Common myeloid progenitor, CD34-positive (primary cell): Measurements from ENCODE around the gene AKR1B1.
"Not testable (repeated sequence)": the region's sequence is repeated elsewhere in the genome, so short reads cannot be mapped to it uniquely, and the experiment has no call there.

Experiments
- CTCF ChIA-PET: fragments of 350-600 bp; sonication (Branson Sonifier 250); formaldehyde crosslinking; loops from one replicate; lab custom pipeline; 2021; ENCODE audit warnings: antibody characterized with exemption; lab: Charles Lee
- POLR2A ChIA-PET: fragments of 350-600 bp; sonication (Branson Sonifier 250); formaldehyde crosslinking; loops from one replicate; lab custom pipeline; 2021; ENCODE audit warnings: antibody characterized with exemption; lab: Charles Lee
- DNase-seq, 3 donors: peaks; one replicate each; pipeline versions ENCODE4 v3.0.0 to v3.0.0-alpha.2; 2013
- H3K27ac ChIP-seq, 2 experiments: 1 replicate in 1 of 2; 2 replicates in 1 of 2; pipeline ENCODE4 v1.7.0; 2013; ENCODE audit warnings: inconsistent platforms in 2 of 2, low read length in 2 of 2, mild to moderate bottlenecking in 2 of 2, low read depth in 1 of 2, moderate library complexity in 1 of 2; ENCODE audit not compliant: severe bottlenecking in 2 of 2, insufficient read depth in 1 of 2, poor library complexity in 1 of 2
- H3K27me3 ChIP-seq, 5 experiments: replicated peaks in 2 of 5; 1 replicate in 3 of 5; 2 replicates in 2 of 5; pipeline versions ENCODE4 v1.6.1 to v1.7.0; 2013; ENCODE audit warnings: low read length in 4 of 5, mild to moderate bottlenecking in 2 of 5, moderate library complexity in 2 of 5, inconsistent platforms in 1 of 5; ENCODE audit not compliant: insufficient read depth in 5 of 5, control insufficient read depth in 4 of 5
- H3K36me3 ChIP-seq, 4 experiments: 1 replicate in 2 of 4; 2 replicates in 2 of 4; pipeline versions ENCODE4 v1.6.1 to v1.7.0; 2013; ENCODE audit warnings: low read length in 3 of 4, control low read depth in 1 of 4, mild to moderate bottlenecking in 1 of 4; ENCODE audit not compliant: control insufficient read depth in 4 of 4, insufficient read depth in 4 of 4
- H3K4me1 ChIP-seq, 4 experiments: 1 replicate in 3 of 4; 2 replicates in 1 of 4; pipeline versions ENCODE4 v1.6.1 to v1.7.1; 2013; ENCODE audit warnings: low read length in 3 of 4, mild to moderate bottlenecking in 3 of 4, control low read depth in 1 of 4, inconsistent platforms in 1 of 4, moderate library complexity in 1 of 4; ENCODE audit not compliant: control insufficient read depth in 4 of 4, insufficient read depth in 4 of 4; ENCODE audit errors: control extremely low read depth in 1 of 4
- H3K4me3 ChIP-seq, 7 experiments: 1 replicate in 4 of 7; 2 replicates in 3 of 7; pipeline versions ENCODE4 v1.5.1 to v1.7.0; 2013; ENCODE audit warnings: mild to moderate bottlenecking in 7 of 7, low read length in 6 of 7, moderate library complexity in 6 of 7, inconsistent platforms in 2 of 7, low read depth in 2 of 7, control low read depth in 1 of 7; ENCODE audit not compliant: insufficient read depth in 4 of 7, control insufficient read depth in 1 of 7; ENCODE audit errors: extremely low read depth in 1 of 7
- H3K9me3 ChIP-seq, 5 experiments: 1 replicate in 4 of 5; 2 replicates in 1 of 5; pipeline versions ENCODE4 v1.6.1 to v1.7.1; 2013; ENCODE audit warnings: low read length in 4 of 5, mild to moderate bottlenecking in 2 of 5, inconsistent platforms in 1 of 5, low read depth in 1 of 5, moderate library complexity in 1 of 5; ENCODE audit not compliant: control insufficient read depth in 4 of 5, insufficient read depth in 2 of 5; ENCODE audit errors: control extremely low read depth in 1 of 5
- WGBS: methylation state at CpG from one replicate; pipeline ENCODE4 v1.1.5; 2013; ENCODE audit not compliant: insufficient coverage; 5-methylcytosine and 5-hydroxymethylcytosine counted together

Gene AKR1B1

DNA sequence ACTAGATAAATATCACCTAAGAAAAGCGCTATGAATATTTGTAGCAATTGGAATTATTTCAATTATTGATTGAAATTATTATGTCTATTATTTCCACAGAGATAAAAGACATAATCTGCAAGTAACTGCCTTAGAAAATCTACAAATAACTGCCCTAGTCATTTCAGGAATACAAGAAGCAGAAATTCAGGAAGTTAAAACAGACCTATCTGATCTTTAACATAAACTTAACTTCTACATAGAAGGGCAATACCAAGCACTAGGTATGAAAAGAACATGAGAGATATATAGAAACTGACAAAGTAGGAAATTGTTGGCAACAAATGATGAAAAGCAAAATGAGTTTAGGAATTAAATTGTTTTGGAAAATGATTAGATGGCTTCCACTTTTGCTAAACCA, 36.6 kb upstream of the AKR1B1 start:
- ChIA-PET POLR2A (no interaction called here), CTCF (no interaction called here)
- Histone ChIP-seq H3K36me3 (no peaks in the 10 kb centered on the region), H3K4me1 (no peaks in the 10 kb centered on the region), H3K4me3 (no peak overlapping the region), H3K27ac (no peak overlapping the region), H3K9me3 (no peaks in the 10 kb centered on the region), H3K27me3 (no peaks in the 10 kb centered on the region)
- no CpG with 5 or more reads among the region's 1 CpG for WGBS
- DNase-seq = no peak

DNA sequence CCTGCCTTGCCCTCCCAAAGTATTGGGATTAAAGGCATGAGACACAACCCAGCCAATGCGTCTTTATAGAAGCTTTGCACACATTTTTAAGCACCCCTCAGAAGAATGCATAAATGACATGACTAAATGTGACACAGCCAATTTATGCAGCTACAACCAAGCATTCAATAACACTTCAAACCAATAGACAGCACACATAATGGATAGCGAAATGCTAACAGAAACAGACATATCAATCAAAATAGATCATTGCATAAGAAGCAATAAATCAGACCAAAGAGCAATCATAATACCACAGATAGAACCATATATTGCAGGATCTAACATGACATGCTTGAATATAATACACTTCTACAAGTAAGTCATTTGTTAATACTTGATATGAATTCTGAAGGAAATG, 34.2 kb upstream of the AKR1B1 start:
- Histone ChIP-seq H3K27me3 (no peaks in the 10 kb centered on the region), H3K4me1 (no peaks in the 10 kb centered on the region), H3K36me3 (no peaks in the 10 kb centered on the region), H3K27ac (no peak overlapping the region), H3K9me3 (no peaks in the 10 kb centered on the region), H3K4me3 (no peak overlapping the region)
- DNase-seq = no peak
- CTCF ChIA-PET = interaction anchor here (1.6 kb wide), 1 partner anchor 14 kb away, joined by 3 read pairs; no protein-coding TSS in a partner anchor
- POLR2A ChIA-PET = no interaction called here
- WGBS = 100% methylated on average over 1 of the region's 2 CpGs

DNA sequence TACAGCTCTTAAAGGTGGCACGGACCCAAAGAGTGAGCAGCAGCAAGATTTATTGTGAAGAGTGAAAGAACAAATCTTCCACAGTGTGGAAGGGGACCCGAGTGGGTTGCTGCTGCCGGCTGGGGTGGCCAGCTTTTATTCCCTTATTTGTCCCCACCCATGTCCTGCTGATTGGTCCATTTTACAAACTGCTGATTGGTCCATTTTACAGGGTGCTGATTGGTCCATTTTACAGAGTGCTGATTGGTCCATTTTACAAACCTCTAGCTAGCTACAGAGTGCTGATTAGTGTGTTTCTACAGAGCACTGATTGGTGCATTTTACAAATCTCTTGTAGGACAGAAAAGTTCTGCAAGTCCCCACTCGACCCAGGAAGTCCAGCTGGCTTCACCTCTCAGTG, 28.8 kb upstream of the AKR1B1 start:
- H3K4me3 ChIP-seq, H3K36me3 ChIP-seq, H3K27ac ChIP-seq, H3K4me1 ChIP-seq, H3K9me3 ChIP-seq, DNase-seq, CTCF ChIA-PET, POLR2A ChIA-PET, H3K27me3 ChIP-seq: not testable (repeated sequence)
- 94% methylated on average over 2 of the region's 4 CpGs for WGBS

- H3K9me3 ChIP-seq = peaks cover 0 to 2% (median 0%) of the 10 kb centered on the region in 5 experiments
- no peak overlapping the region for H3K4me3 ChIP-seq
- no peaks in the 10 kb centered on the region for H3K36me3 ChIP-seq
- 94% methylated on average over 6 of the region's 6 CpGs for WGBS
- no peaks in the 10 kb centered on the region for H3K4me1 ChIP-seq
- DNase-seq = peak; percentile 5 to 52 (median 28)
- ChIA-PET POLR2A (no interaction called here), CTCF (interaction anchor here (1.5 kb wide), 1 partner anchor 8 kb away, joined by 4 read pairs; no protein-coding TSS in a partner anchor)
- H3K27me3 ChIP-seq = no peaks in the 10 kb centered on the region
- no peak overlapping the region for H3K27ac ChIP-seq
These were observed 26.3 kb upstream of the AKR1B1 start for GRCh38 chr7:134485203-134485602.

DNA sequence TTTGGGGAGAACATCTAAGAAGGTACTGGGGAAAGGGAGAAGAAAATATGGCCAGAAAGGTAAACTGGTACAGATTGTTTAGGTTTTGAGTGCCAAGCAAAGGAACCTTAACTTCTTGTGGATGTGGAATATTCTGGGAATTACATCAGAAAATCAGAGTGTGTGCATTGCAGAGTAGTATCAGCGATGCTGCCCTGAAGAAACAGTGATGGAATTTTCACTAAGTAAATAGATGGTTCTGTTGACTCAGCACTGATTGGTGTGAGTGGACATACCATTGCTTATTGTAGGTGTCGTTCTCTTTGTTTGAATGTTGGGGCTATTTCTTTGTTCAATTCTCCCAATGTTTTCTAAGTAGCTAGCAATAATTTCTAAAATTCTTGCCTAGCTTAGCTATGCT, 24.4 kb upstream of the AKR1B1 start:
- Histone ChIP-seq H3K9me3 (peaks cover 0 to 2% (median 0%) of the 10 kb centered on the region in 5 experiments), H3K4me3 (no peak overlapping the region), H3K36me3 (no peaks in the 10 kb centered on the region), H3K27me3 (no peaks in the 10 kb centered on the region), H3K4me1 (no peaks in the 10 kb centered on the region), H3K27ac (no peak overlapping the region)
- DNase-seq = no peak
- 100% methylated on average over 1 of the region's 2 CpGs for WGBS
- ChIA-PET POLR2A (no interaction called here), CTCF (no interaction called here)

GRCh38 chr7:134482858-134483257, 24.0 kb upstream of the AKR1B1 start:
- Histone ChIP-seq H3K27ac (no peak overlapping the region), H3K36me3 (no peaks in the 10 kb centered on the region), H3K9me3 (peaks cover 0 to under 1% (median 0%) of the 10 kb centered on the region in 5 experiments), H3K27me3 (no peaks in the 10 kb centered on the region), H3K4me1 (no peaks in the 10 kb centered on the region), H3K4me3 (no peak overlapping the region)
- no peak for DNase-seq
- POLR2A ChIA-PET = no interaction called here
- CTCF ChIA-PET = interaction anchor here (0.8 to 1.4 kb wide), 2 partner anchors 32 to 403 kb away, joined by 3 read pairs; no protein-coding TSS in a partner anchor

GRCh38 chr7:134481167-134481566, 22.3 kb upstream of the AKR1B1 start:
- H3K27ac ChIP-seq = no peak overlapping the region
- H3K27me3 ChIP-seq = no peaks in the 10 kb centered on the region
- 100% methylated on average over 1 of the region's 3 CpGs for WGBS
- H3K36me3 ChIP-seq = no peaks in the 10 kb centered on the region
- CTCF ChIA-PET = interaction anchor here (1.1 to 1.9 kb wide), 3 partner anchors 26 to 401 kb away, joined by 3 to 4 read pairs (median 4); no protein-coding TSS in a partner anchor
- DNase-seq = no peak
- no peak overlapping the region for H3K4me3 ChIP-seq
- no peaks in the 10 kb centered on the region for H3K9me3 ChIP-seq
- POLR2A ChIA-PET = no interaction called here
- no peaks in the 10 kb centered on the region for H3K4me1 ChIP-seq
